GM21390 (cell line): Measurements from ENCODE around the gene ZNF774.
"Not testable (repeated sequence)": the region's sequence is repeated elsewhere in the genome, so short reads cannot be mapped to it uniquely, and the experiment has no call there.

Experiments used
- ATAC-seq: cut with Tn5 transposase; IDR thresholded peaks from one replicate; pipeline ENCODE4 v1.9.1; 2021; ENCODE audit not compliant: unreplicated experiment

ZNF774 gene

DNA sequence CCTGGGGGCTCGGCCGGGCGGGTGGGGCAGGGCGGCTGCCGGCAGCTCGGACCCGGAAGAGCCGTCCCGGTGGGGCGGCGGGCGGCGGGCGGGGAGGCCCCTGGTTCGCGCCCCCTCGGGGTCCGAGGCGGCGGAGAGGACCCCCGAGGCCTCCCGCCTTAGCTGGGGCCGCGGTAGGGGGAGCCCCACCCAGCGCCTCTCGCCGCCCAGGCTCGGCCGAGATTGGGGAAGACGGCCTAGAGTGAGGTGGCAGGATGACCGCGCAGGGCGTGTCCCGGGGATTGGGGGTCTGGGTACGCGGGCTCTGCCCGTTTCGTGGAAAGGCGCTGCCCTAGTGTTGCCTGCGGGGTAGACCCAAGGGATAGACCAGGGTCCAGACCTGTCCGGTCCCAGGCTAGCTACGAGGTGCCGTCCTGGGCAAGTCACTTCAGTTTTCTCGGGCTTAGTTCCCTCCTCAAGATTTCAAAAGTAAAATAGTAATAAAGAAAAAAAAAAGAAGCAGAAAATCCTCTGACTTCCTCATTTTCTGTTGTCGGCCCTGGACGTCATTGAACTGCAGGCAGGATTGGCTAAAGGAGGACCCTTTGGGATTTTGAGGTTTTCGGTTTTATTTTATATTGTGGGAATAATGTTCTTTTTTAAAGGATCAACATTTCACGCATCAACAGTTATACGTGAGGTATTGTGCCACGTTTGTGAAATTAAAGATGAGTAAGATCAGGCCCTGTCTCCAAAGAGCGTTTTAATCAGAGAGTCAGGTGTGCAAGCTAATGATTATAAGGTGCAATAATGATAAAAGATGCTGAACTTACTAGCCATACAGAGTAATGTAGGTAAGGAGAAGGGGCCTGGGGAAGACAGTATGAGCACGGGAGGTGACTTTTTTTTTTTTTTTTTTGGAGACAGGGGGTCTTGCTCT lies 36.6 kb downstream of the ZNF774 start:
- peak; percentile 41 for ATAC-seq

DNA sequence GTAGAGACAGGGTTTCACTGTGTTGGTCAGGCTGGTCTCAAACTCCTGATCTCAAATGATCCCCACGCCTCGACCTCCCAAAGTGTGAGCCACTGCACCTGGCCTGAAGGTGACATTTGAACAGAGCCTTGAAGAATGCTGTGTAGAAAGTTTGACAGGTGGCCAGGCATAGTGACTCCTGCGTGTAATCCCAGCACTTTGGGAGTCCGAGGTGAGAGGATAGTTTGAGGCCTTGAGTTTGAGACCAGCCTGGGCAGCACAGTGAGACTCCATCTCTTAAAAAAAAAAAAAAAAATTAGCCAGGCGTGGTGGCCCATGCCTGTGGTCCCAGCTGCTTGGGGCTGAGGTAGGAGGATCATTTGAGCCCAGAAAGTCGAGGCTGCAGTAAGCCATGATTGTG lies 37.4 kb downstream of the ZNF774 start:
- no peak for ATAC-seq

DNA sequence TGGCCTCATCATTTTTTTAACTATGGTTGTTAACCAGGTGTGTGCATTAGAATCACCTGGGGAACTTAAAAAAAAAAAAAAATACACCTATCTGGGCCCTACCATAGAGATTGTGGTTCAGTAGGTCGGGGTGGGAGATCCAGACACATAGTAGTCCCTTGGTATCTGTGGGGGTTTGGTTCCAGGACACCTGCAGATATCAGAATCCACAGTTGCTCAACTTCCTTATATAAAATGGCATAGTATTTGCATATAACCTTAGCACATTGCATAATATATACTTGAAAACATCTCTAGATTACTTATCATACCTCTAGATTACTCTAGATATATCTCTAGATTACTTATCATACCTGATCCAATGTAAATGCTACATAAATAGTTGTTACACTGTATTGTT lies 41.0 kb downstream of the ZNF774 start:
- no peak for ATAC-seq

DNA sequence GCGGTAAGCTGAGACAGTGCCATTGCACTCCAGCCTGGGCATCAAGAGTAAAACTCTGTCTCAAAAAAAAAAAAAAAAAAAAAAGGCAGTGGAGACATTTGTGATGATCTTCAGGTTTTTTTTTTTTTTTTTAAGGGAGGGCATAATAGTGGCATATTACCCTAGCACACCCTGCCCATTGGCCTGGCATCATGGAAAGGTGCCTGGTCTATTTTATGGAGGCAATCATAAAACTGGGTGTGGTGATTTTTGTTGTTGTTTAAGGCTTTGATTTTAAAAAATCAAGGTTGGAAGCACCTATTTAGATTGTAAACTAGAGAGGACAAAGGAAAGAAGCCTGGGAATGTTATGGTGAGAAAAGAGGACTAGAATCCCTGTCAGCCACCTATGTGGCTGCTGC lies 42.0 kb downstream of the ZNF774 start:
- no peak for ATAC-seq

DNA sequence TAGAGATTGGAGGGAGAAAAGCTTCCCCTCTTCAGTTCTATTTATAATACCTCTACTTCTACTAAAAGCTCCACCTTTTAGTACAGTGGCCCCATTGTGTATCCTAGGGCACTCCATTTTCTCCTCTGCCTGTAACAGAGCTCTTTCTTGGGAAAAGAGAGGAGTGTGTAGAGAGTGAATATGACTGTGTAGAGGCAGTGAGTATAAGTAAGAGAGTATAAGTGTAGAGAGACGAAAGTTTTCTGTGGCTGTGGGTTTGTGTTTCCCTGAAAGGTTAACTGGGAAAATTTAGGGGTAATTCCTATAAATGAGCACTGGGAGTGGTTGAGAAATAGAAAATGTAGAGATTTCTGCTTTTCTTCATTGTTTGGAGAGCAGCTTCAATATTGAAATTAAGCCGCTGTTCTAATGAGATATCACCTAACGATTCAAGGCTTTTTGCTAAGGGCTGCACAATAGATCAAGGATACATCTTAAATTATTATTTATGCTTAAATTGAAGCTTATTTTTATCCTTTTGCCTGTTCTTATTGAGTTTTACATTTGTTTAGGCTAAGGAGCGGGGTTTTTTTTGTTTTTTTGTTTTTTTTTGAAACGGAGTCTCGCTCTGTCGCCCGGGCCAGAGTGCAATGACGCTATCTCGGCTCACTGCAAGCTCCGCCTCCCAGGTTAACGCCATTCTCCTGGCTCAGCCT lies 42.8 kb downstream of the ZNF774 start:
- ATAC-seq = no peak

DNA sequence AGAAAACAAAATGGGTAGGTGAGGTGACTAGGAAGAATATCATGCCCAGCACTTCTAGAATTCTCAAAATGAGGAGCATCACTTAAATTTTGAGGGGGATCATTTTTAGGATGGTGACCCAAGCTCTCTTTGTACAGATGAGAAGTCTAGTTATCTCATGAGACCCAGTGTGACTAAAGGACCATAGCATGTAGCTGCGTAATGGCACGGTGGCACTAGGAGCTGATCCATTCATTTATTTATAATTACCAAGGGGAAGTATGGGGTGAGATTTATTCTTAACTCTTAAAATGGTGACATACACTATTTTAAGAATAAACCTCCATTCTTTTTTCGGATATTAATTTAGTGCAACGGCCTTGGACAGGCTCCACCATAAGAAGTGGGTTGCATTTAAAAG lies 44.2 kb downstream of the ZNF774 start:
- no peak for ATAC-seq

DNA sequence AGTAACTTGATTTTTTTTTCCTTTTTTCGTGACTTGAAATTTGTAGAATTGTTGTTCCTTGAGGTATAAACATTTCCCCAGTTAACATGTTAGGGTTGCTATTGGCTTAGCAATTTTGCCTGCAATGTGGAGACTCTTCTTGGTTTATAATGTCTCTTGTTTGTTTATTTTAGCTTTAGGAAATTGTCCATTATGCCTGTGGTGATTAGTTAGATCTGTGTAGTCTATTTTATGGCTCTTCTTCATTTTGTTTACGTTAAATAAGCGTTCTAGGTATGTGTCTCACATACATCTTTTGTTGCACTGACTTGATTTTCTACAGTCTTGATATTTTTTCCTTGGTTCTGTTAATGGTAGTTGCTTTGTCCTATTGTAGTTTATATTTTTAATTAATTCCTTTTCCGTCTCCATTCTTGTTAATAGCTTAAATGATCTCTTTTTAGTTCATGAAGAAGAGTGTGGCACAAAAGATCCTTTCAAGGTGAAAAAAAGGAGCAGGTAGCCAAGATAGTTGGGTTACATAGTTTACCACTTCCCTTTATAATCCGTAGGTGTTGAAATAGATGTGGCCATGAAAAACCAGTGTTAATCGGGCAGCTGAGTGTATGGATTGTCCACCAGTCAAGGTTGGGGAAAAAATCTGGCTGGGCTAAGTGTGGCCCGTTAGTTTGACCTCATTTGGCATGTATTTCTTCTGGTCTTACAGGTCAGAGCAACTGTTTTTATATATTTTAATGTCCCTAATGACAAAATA lies 48.1 kb downstream of the ZNF774 start:
- ATAC-seq = no peak

DNA sequence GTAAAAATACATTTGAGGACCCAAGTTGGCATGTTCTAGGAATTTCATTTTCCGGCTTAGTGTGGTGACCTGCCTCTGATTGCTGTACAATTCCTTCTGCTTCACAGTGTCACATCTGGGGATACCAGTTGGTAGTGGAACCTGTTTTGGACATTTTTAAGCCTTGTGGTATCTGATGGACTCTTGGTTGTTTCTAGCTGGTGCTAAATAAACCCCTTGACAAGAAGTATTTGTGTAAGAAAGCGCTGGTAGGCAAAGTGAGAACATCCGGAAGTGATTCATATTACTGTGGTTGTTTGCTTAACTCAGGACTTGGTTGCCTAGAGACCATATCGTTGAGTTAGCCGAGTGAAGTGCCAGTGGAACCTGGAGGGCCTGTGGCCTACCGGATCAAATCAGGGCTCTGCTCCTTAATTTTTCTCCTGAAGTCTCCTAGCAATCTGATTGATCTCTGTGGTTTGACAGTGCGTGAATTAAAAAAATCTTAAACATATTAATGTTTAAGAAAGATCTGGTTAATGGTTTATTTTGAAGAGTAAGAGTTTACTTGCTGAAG lies 48.8 kb downstream of the ZNF774 start:
- ATAC-seq = peak; percentile 99

DNA sequence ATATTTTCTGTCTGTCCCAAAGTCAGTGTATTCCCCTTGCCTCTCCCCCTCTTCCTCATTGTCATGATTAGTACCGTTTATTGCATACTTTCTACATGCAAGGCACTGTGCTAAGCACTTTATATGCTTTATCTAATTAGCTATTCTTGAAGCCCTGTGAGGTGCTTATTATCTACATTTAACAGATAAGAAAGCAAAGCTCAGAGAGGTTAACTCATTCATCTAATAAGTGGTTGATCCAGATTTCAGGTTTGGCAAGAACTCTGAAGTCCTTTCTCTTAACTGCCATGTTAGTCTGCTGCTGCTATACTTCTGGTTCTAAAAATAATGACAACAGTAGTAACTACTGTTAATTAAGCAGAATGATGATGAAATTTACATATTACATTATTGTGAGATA lies 49.4 kb downstream of the ZNF774 start:
- ATAC-seq = no peak

DNA sequence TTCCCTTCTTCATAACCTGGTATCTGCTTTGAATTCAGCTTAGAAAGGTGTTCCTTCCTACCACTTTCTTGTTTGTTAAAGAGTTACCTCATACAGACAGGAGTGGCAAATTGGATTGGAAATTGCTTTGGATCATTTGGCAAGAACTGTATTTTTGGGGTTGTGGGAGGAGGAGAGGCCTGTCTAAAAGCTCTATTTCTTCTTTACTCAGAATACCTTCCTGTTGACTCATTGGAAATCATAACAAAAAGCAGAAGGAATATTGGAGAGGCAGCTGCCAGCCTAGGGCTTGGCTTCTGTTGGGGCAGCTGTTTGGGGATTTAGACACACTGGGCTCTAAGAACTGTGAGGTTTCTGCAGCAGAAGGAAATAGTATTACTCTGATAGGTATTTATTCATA lies 50.1 kb downstream of the ZNF774 start:
- ATAC-seq = no peak

DNA sequence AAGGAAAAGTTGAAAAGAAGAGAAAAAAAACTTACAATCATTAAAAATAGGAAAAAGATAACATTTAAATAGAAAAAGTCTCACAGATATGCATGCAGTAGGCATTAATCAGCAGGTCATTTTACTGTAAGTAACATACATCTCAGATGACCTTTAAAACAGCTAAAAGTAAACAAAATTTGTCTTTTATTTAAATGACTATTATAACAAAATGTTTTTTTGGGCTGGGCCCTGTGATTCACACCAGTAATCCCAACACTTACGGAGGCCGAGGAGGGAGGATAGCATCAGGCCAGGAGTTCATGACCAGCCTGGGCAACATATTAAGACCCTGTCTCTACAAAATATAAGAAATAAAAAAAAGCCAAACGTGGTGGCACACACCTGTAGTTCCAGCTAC lies 50.7 kb downstream of the ZNF774 start:
- no peak for ATAC-seq

DNA sequence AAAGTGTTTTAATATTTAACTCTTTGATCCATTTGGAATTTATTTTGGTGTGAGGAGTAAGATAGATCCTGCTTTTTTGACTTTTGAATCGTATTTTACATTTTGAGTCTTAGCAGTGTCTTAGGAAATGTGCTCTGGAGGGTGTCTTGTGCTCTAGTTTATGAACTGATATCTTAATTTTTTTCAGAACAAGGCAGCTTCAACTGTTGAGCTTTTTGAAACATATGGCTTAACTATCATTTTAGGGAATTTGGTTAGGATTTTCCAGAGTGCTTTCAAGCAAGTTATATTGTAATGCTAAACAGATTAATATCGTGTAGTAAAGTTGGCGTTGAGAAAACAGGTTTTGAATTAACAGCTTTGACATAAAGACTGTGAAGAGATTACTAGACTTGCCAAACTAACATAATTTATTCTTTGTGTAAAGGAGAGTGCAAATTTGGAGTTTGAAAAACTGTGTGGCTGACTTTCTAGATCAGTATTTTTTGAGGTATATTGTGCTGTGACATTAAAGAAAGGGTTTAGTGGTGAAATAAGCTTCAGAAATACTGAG lies 53.0 kb downstream of the ZNF774 start:
- ATAC-seq = no peak

DNA sequence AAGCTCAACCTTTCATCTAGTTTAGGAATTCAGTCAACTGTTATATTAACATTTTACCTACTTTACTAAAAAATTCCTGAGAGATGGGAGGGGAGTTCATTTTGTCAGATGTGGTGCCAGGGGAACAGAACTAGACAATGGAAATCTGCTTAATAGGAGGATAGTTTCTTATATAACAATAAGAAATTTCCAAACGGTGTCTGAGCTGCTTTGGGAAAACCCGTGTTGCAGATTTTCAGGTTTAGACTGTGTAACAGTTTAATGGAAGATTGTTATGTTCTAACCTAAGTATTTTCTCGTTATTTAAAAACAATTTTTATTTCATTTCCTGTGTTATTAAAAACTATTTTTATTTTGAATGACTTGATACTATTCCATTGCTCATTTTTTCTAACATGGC lies 55.3 kb downstream of the ZNF774 start:
- ATAC-seq = no peak

DNA sequence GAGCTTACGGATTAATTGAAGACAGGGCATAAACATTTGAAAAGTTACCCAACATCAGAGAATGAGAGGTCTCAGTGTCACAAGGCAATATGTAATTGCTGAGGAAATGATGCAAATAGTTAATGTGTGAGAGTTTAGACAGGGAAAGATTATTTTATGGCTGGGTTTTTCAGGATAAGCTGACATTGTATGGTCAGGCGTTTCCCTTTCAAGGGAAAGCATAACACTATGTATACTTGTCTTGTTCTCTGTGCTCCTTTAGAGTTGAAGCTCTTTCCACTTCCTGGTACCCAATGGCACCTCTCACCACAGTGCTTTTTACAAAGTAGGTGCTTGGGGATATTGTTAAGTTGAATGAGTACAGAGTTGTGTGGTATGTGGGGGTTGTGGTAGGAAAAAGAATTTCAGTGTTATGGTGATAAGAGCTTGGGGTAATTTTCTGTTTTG lies 55.8 kb downstream of the ZNF774 start:
- ATAC-seq = no peak

DNA sequence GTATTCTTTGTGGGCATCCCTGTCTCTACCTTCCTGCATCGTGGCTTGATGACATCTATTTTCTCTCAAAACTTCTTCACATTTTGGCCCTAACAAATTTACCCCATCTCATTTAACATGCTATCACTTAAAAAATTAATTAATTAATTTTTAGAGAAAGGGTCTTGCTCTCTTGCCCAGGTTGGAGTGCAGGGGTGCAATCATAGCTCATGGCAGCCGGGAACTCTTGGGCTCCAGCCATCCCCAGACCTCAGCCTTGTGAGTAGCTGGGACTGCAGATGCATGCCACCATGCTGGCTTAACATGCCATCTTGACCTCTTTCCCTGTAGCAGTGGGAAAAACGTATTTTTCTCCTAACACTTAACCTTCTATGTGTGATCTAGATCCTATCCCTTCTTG lies 56.6 kb downstream of the ZNF774 start:
- ATAC-seq = no peak

DNA sequence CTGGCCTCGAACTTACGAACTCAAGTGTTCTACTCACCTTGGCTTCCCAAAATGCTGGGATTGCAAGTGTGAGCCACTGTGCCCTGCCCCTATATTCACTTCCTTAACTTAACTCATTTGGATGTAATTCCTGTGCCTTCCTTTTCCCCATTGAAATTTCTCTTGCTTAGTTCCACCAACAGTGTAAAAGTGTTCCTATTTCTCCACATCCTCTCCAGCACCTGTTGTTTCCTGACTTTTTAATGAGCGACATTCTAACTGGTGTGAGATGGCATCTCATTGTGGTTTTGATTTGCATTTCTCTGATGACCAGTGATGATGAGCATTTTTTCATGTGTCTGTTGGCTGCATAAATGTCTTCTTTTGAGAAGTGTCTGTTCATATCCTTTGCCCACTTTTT lies 57.5 kb downstream of the ZNF774 start:
- ATAC-seq = not testable (repeated sequence)

DNA sequence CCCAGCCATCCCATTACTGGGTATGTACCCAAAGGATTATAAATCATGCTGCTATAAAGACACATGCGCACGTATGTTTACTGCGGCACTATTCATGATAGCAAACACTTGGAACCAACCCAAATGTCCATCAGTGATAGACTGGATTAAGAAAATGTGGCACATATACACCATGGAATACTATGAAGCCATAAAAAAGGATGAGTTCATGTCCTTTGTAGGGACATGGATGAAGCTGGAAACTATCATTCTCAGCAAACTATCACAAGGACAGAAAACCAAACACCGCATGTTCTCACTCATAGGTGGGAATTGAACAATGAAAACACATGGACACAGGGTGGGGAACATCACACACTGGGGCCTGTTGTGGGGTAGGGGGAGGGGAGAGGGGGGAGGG lies 58.2 kb downstream of the ZNF774 start:
- ATAC-seq = not testable (repeated sequence)

DNA sequence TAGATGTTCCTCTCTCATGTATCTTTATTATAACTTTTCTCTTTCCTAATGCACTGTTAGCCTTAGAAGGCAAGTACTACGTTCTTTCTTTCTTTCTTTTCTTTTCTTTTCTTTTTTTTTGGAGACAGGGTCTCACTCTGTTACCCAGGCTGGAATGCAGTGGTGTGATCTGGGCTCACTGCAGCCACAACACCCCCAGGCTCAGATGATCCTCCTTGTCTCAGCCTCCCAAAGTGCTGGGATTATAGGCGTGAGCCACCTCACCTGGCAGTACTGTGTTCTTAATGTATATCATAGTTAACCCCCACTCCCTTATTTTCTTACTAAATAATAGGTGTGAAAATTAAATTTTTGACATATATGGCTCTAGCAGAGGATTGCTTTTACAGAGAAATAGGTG lies 59.1 kb downstream of the ZNF774 start:
- no peak for ATAC-seq
